Fibroblast of lung (primary cell): ENCODE data around the gene MPDZ. TPM values are rescaled to one million over a fixed set of nuclear protein-coding genes. Genes with fewer than 3 reads are reported as not detected.

Experiments
- DNase-seq, 2 donors: peaks; one replicate each; pipeline versions ENCODE4 v3.0.0 to v3.0.0-alpha.2; 2010; ENCODE audit warnings: low read depth in 2 of 2
- H2AFZ ChIP-seq: 2 replicates; pipeline ENCODE4 v1.5.1; 2012; ENCODE audit warnings: low read length, control low read depth, inconsistent platforms
- H3K27ac ChIP-seq: 2 replicates; pipeline ENCODE4 v1.5.1; 2011; ENCODE audit warnings: low read length, control low read depth; ENCODE audit not compliant: insufficient read depth
- H3K27me3 ChIP-seq: 2 replicates; pipeline ENCODE4 v1.5.1; 2011; ENCODE audit warnings: mild to moderate bottlenecking, low read length; ENCODE audit not compliant: control insufficient read depth, insufficient read depth
- H3K36me3 ChIP-seq: 2 replicates; pipeline ENCODE4 v1.5.1; 2011; ENCODE audit warnings: low read length; ENCODE audit not compliant: control insufficient read depth, insufficient read depth
- H3K4me1 ChIP-seq: 2 replicates; pipeline ENCODE4 v1.5.1; 2011; ENCODE audit warnings: low read length; ENCODE audit not compliant: control insufficient read depth, insufficient read depth; ENCODE audit errors: extremely low read depth
- H3K4me2 ChIP-seq: 2 replicates; pipeline ENCODE4 v1.5.1; 2011; ENCODE audit warnings: low read length, control low read depth; ENCODE audit not compliant: insufficient read depth; ENCODE audit errors: extremely low read depth
- H3K4me3 ChIP-seq, 4 experiments: fragments of 200-600 bp in 1 of 4; sonication (generic) in 1 of 4; replicated peaks in 1 of 4; 2 replicates each; pipeline ENCODE4 v1.5.1; 2011 to 2016; ENCODE audit warnings: low read length in 4 of 4, low read depth in 3 of 4, mild to moderate bottlenecking in 3 of 4, control low read depth in 2 of 4, inconsistent platforms in 1 of 4, mixed read lengths in 1 of 4; ENCODE audit not compliant: insufficient read depth in 1 of 4; ENCODE audit errors: control extremely low read depth in 1 of 4
- H3K79me2 ChIP-seq: 2 replicates; pipeline ENCODE4 v1.5.1; 2012; ENCODE audit warnings: mild to moderate bottlenecking, low read length, inconsistent platforms; ENCODE audit not compliant: control insufficient read depth, insufficient read depth
- H3K9ac ChIP-seq: 2 replicates; pipeline ENCODE4 v1.5.1; 2011; ENCODE audit warnings: mild to moderate bottlenecking, low read length, control low read depth; ENCODE audit not compliant: insufficient read depth
- H3K9me3 ChIP-seq: 2 replicates; pipeline ENCODE4 v1.5.1; 2012; ENCODE audit warnings: low read depth, low read length; ENCODE audit not compliant: control insufficient read depth, insufficient read depth
- H4K20me1 ChIP-seq: 2 replicates; pipeline ENCODE4 v1.5.1; 2011; ENCODE audit warnings: low read length; ENCODE audit not compliant: control insufficient read depth, insufficient read depth; ENCODE audit errors: extremely low read depth
- EZH2 ChIP-seq: IDR thresholded peaks from 2 replicates; pipeline ENCODE4 v1.5.1; 2012; ENCODE audit warnings: low read length, control low read depth, mild to moderate bottlenecking; ENCODE audit errors: missing control alignments
- polyA plus RNA-seq, 2 donors: library from polyadenylated mRNA; depleted of rRNA in 1 of 2; stranded (reverse) in 1 of 2; unstranded in 1 of 2; fragments of >200 nt; gene quantifications; 2 replicates each; pipeline ENCODE4 v1.2.1, GENCODE V29; 2011 to 2012; ENCODE audit warnings: missing spikeins in 1 of 2
- total RNA-seq: library from RNA; depleted of rRNA; stranded (reverse); fragments of >200 nt; gene quantifications from 2 replicates; pipeline ENCODE4 v1.2.1, GENCODE V29; 2014
- TF ChIP-seq, protein P1 (sequence below), 2 donors: IDR thresholded peaks in 1 of 2; conservative IDR thresholded peaks in 1 of 2; 1 replicate in 1 of 2; 2 replicates in 1 of 2; pipeline ENCODE4 v1.5.1; 2011 to 2012; ENCODE audit warnings: low read length in 2 of 2, control low read depth in 1 of 2, inconsistent platforms in 1 of 2, low read depth in 1 of 2, mild to moderate bottlenecking in 1 of 2

Gene MPDZ
- total and polyA plus RNA-seq, 2 donors (not counting 1 experiment from before 2014, with no cell fraction given) = 28.9 to 66.9 TPM

DNA sequence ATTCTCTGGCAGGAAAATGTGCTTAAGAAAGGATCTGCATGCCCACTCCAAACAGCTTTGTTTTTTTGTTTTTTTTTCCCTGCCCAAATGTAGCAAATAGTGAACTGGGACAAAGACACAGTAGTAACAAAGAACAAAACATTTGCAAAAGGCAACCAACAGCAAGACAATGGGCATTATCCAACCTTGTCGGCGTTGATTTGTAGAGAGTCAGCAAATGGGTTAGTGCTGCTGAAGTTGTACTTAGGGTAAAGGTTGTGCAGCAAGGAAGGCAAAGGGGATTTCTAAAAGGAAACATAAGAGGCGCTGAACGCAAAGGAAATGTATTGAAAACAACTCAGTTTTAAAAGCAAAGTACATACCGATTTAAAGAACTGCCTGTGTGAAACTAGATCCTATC lies 136.2 kb downstream of the MPDZ start:
- H3K27ac ChIP-seq = no peak overlapping the region
- no peak overlapping the region for H3K4me2 ChIP-seq
- H3K79me2 ChIP-seq = no peaks in the 10 kb centered on the region
- no peaks in the 10 kb centered on the region for H3K27me3 ChIP-seq
- H2AFZ ChIP-seq = no peak overlapping the region
- no peak overlapping the region for H3K9ac ChIP-seq
- DNase-seq = no peak
- no peak overlapping the region for H3K4me3 ChIP-seq
- no peaks in the 10 kb centered on the region for H3K9me3 ChIP-seq
- no peaks in the 10 kb centered on the region for H3K36me3 ChIP-seq
- no peaks in the 10 kb centered on the region for H4K20me1 ChIP-seq
- H3K4me1 ChIP-seq = peaks cover 2% of the 10 kb centered on the region
- TF ChIP-seq, protein P1, sequence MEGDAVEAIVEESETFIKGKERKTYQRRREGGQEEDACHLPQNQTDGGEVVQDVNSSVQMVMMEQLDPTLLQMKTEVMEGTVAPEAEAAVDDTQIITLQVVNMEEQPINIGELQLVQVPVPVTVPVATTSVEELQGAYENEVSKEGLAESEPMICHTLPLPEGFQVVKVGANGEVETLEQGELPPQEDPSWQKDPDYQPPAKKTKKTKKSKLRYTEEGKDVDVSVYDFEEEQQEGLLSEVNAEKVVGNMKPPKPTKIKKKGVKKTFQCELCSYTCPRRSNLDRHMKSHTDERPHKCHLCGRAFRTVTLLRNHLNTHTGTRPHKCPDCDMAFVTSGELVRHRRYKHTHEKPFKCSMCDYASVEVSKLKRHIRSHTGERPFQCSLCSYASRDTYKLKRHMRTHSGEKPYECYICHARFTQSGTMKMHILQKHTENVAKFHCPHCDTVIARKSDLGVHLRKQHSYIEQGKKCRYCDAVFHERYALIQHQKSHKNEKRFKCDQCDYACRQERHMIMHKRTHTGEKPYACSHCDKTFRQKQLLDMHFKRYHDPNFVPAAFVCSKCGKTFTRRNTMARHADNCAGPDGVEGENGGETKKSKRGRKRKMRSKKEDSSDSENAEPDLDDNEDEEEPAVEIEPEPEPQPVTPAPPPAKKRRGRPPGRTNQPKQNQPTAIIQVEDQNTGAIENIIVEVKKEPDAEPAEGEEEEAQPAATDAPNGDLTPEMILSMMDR (conservative IDR thresholded peaks at IDR 0.05 in 1 of 2, IDR thresholded peaks at IDR 0.05 in 1 of 2; ENCODE audit: low read depth in 1 of 2, low read length in 2 of 2) = no peak
- no peak for TF ChIP-seq EZH2

DNA sequence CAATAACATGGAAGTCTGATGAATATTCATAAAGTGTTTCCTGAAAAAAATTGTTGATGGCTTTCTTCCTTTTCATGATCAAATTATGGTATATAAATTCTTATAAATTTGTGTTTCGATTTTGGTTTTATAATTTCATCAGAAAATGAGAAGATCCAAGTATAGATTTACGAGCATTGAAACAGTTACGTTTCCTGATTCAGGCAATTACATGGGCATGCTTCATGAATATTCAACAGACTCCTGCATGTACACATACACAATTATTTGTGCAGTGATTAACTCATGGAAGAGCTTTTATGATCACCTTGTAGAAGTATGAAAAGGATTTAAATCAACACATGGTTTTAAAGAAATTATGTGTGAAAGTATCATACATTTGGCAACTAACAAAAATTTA lies 136.7 kb downstream of the MPDZ start:
- H3K9me3 ChIP-seq = no peaks in the 10 kb centered on the region
- H3K4me1 ChIP-seq = peaks cover 2% of the 10 kb centered on the region
- no peak overlapping the region for H3K4me2 ChIP-seq
- H3K79me2 ChIP-seq = no peaks in the 10 kb centered on the region
- H3K36me3 ChIP-seq = no peaks in the 10 kb centered on the region
- H2AFZ ChIP-seq = no peak overlapping the region
- no peak overlapping the region for H3K27ac ChIP-seq
- H3K4me3 ChIP-seq = no peak overlapping the region
- DNase-seq = no peak
- no peak overlapping the region for H3K9ac ChIP-seq
- H4K20me1 ChIP-seq = no peaks in the 10 kb centered on the region
- no peaks in the 10 kb centered on the region for H3K27me3 ChIP-seq
- TF ChIP-seq EZH2 = no peak

- Histone ChIP-seq H3K27ac (no peak overlapping the region), H3K4me3 (no peak overlapping the region), H2AFZ (no peak overlapping the region), H3K9me3 (no peaks in the 10 kb centered on the region), H3K4me2 (no peak overlapping the region), H3K9ac (no peak overlapping the region), H4K20me1 (no peaks in the 10 kb centered on the region), H3K79me2 (no peaks in the 10 kb centered on the region), H3K36me3 (no peaks in the 10 kb centered on the region), H3K27me3 (no peaks in the 10 kb centered on the region), H3K4me1 (peaks cover 2% of the 10 kb centered on the region)
- no peak for TF ChIP-seq EZH2
- TF ChIP-seq, protein P1 (conservative IDR thresholded peaks at IDR 0.05 in 1 of 2, IDR thresholded peaks at IDR 0.05 in 1 of 2; ENCODE audit: low read depth in 1 of 2, low read length in 2 of 2) = no peak
- peak; percentile 9 to 27 for DNase-seq
Measured at GRCh38 chr9:13141629-13142028, 137.9 kb downstream of the MPDZ start.
